HCT116 (cell line): Measurements from ENCODE around the gene ADGRV1. TPM values are rescaled to one million over a fixed set of nuclear protein-coding genes. Genes with fewer than 3 reads are reported as not detected.

Source experiments
- ATAC-seq: fragments of 200-7000 bp; cut with Tn5 transposase; 2 replicates; pipeline ENCODE4 v1.9.1; 2020; ENCODE audit warnings: mild to moderate bottlenecking, moderate library complexity
- BruUV-seq: library from RNA; stranded (reverse); fragments of 400-500 nt; replicated peaks from 2 replicates; lab custom pipeline; 2021; lab: Mats Ljungman, UMichigan
- CTCF ChIA-PET: fragments of 300-600 bp; sonication (Branson Sonifier 250); formaldehyde crosslinking; loops from one replicate; lab custom pipeline; 2021; ENCODE audit warnings: antibody characterized with exemption; lab: Charles Lee
- POLR2A ChIA-PET: fragments of 300-600, 350-600 bp; sonication (Branson Sonifier 250); formaldehyde crosslinking; loops from one replicate; lab custom pipeline; 2021; ENCODE audit warnings: antibody characterized with exemption; lab: Charles Lee
- RAD21 ChIA-PET, 2 experiments: fragments of 300-600 bp; sonication (Branson Sonifier 250); formaldehyde crosslinking; loops; one replicate each; lab custom pipeline; 2023; ENCODE audit warnings: low total read pairs in 2 of 2; ENCODE audit not compliant: uncharacterized antibody in 2 of 2, unreplicated experiment in 2 of 2, low non-redundant PET in 1 of 2; lab: Charles Lee
- DNase-seq: peaks from one replicate; pipeline ENCODE4 v3.0.0-alpha.2; 2010; ENCODE audit warnings: low read depth, low spot score
- H2AFZ ChIP-seq: fragments of 200-600 bp; shearing (Covaris generic), sonication (generic); 2 replicates; pipeline ENCODE4 v1.6.1; 2017; ENCODE audit warnings: low read depth, mixed run types, mixed read lengths, antibody characterized with exemption, low read length; ENCODE audit not compliant: poor library complexity, severe bottlenecking
- H3K27ac ChIP-seq: 2 replicates; pipeline ENCODE4 v1.5.1; 2012; ENCODE audit warnings: low read depth, low read length
- H3K27me3 ChIP-seq: fragments of 200-600 bp; sonication (generic); 2 replicates; pipeline ENCODE4 v1.6.1; 2016; ENCODE audit warnings: mixed run types, low read length, mixed read lengths; ENCODE audit not compliant: insufficient read depth
- H3K36me3 ChIP-seq, 2 experiments: fragments of 200-500 bp in 1 of 2; fragments of 200-600 bp in 1 of 2; sonication (Bioruptor generic) in 1 of 2; sonication (generic) in 1 of 2; 2 replicates each; pipeline versions ENCODE4 v1.5.1 to v1.6.1; 2014 to 2016; ENCODE audit warnings: low read length in 2 of 2, inconsistent platforms in 1 of 2, mixed read lengths in 1 of 2, mixed run types in 1 of 2; ENCODE audit not compliant: insufficient read depth in 2 of 2, control insufficient read depth in 1 of 2
- H3K4me1 ChIP-seq, 2 experiments: fragments of 200-600 bp in 1 of 2; sonication (generic) in 1 of 2; 2 replicates each; pipeline versions ENCODE4 v1.5.1 to v1.6.1; 2012 to 2017; ENCODE audit warnings: low read length in 2 of 2, inconsistent platforms in 1 of 2, mild to moderate bottlenecking in 1 of 2, mixed read lengths in 1 of 2, mixed run types in 1 of 2, moderate library complexity in 1 of 2; ENCODE audit not compliant: insufficient read depth in 2 of 2, control insufficient read depth in 1 of 2
- H3K4me2 ChIP-seq: fragments of 200-600 bp; sonication (generic); 2 replicates; pipeline ENCODE4 v1.6.1; 2017; ENCODE audit warnings: mixed run types, low read length, mixed read lengths
- H3K4me3 ChIP-seq, 2 experiments: fragments of 200-600 bp in 1 of 2; sonication (generic) in 1 of 2; replicated peaks in 1 of 2; 2 replicates each; pipeline ENCODE4 v1.5.1; 2011 to 2016; ENCODE audit warnings: low read length in 2 of 2, control low read depth in 1 of 2, low read depth in 1 of 2, mild to moderate bottlenecking in 1 of 2, mixed read lengths in 1 of 2, mixed run types in 1 of 2
- H3K79me2 ChIP-seq: fragments of 200-600 bp; sonication (generic); 2 replicates; pipeline ENCODE4 v1.6.1; 2017; ENCODE audit warnings: mild to moderate bottlenecking, mixed run types, low read length, moderate library complexity, mixed read lengths; ENCODE audit not compliant: insufficient read depth
- H3K9ac ChIP-seq: fragments of 200-600 bp; sonication (generic); 2 replicates; pipeline ENCODE4 v1.6.1; 2016; ENCODE audit warnings: low read length, mixed read lengths
- H3K9me2 ChIP-seq: fragments of 200-600 bp; sonication (generic), shearing (Covaris generic); 2 replicates; pipeline ENCODE4 v1.6.1; 2017; ENCODE audit warnings: mixed run types, mild to moderate bottlenecking, moderate library complexity; ENCODE audit not compliant: insufficient read depth
- H3K9me3 ChIP-seq, 2 experiments: fragments of 200-500 bp in 1 of 2; fragments of 200-600 bp in 1 of 2; sonication (Bioruptor generic) in 1 of 2; sonication (generic) in 1 of 2; 2 replicates each; pipeline ENCODE4 v1.6.1; 2014 to 2017; ENCODE audit warnings: low read length in 2 of 2, mixed read lengths in 2 of 2, inconsistent platforms in 1 of 2, low read depth in 1 of 2, mild to moderate bottlenecking in 1 of 2, mixed run types in 1 of 2, moderate library complexity in 1 of 2; ENCODE audit not compliant: control insufficient read depth in 1 of 2, insufficient read depth in 1 of 2
- H4K20me1 ChIP-seq: fragments of 200-600 bp; sonication (generic), shearing (Covaris generic); 2 replicates; pipeline ENCODE4 v1.6.1; 2017; ENCODE audit warnings: mixed run types, mild to moderate bottlenecking, moderate library complexity; ENCODE audit not compliant: insufficient read depth
- CBX3 ChIP-seq: IDR thresholded peaks from 2 replicates; pipeline ENCODE4 v1.6.1; 2012; ENCODE audit warnings: low read depth
- CTCF ChIP-seq, 3 experiments: fragments of 200-600 bp in 1 of 3; sonication (generic) in 1 of 3; IDR thresholded peaks in 2 of 3; conservative IDR thresholded peaks in 1 of 3; 2 replicates each; pipeline ENCODE4 v1.5.1; 2012 to 2017; ENCODE audit warnings: low read depth in 2 of 3, low read length in 2 of 3, antibody characterized with exemption in 1 of 3, borderline replicate concordance in 1 of 3, control low read depth in 1 of 3, mild to moderate bottlenecking in 1 of 3, mixed read lengths in 1 of 3, mixed run types in 1 of 3, moderate library complexity in 1 of 3; ENCODE audit not compliant: insufficient read depth in 1 of 3
- EGR1 ChIP-seq: IDR thresholded peaks from 2 replicates; pipeline ENCODE4 v1.6.1; 2012; ENCODE audit warnings: low read depth
- FOSL1 ChIP-seq: IDR thresholded peaks from 2 replicates; pipeline ENCODE4 v1.6.1; 2012; ENCODE audit warnings: low read depth
- POLR2A ChIP-seq: IDR thresholded peaks from 2 replicates; pipeline ENCODE4 v1.7.0; 2011; ENCODE audit warnings: borderline replicate concordance; ENCODE audit not compliant: insufficient read depth, insufficient read length; ENCODE audit errors: extremely low read depth
- SIN3A ChIP-seq: IDR thresholded peaks from 2 replicates; pipeline ENCODE4 v1.6.1; 2012; ENCODE audit warnings: low read depth
- SRF ChIP-seq: IDR thresholded peaks from 2 replicates; pipeline ENCODE4 v1.6.1; 2012; ENCODE audit warnings: low read depth
- TCF7L2 ChIP-seq: IDR thresholded peaks from 2 replicates; pipeline ENCODE4 v1.7.0; 2011; ENCODE audit warnings: borderline replicate concordance, inconsistent platforms; ENCODE audit not compliant: insufficient read depth, insufficient read length; ENCODE audit errors: extremely low read depth
- intact Hi-C: fragments of 100-400 bp; cut with micrococcal nuclease; formaldehyde crosslinking; loops from 2 replicates; pipeline ENCODE4 v1.10.0; 2022
- total RNA-seq: library from RNA; stranded (reverse); gene quantifications from one replicate; pipeline ENCODE4 v1.2.1, GENCODE V29; 2021; ENCODE audit not compliant: unreplicated experiment
- TF ChIP-seq, protein P1 (sequence below): IDR thresholded peaks from 2 replicates; pipeline ENCODE4 v1.6.1; 2012
- TF ChIP-seq, protein P2 (sequence below): IDR thresholded peaks from 2 replicates; pipeline ENCODE4 v1.6.1; 2012

Gene ADGRV1
- total RNA-seq, 1 experiment from 2014 or later = 6.0 TPM

DNA sequence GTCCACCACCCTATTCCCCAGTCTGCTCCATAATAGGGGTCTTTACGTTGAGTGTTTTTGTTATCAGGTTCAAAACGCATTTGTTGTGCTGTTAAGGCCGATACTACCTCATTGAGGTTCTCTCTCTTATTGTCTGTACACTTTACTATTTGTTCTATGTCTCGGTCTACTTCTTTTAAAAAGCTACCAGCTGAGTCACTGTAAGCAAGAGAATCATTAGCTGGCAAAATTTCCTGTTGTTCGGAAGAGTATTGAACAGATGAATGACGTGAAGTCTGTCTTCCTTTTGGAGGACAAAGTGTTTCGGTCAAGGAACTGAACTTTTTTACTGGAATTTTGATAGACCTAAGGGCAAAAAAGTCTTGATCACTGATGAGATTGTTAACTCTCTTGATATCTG is 39.5 kb upstream of the ADGRV1 start:
- CTCF ChIA-PET = no interaction called here

More for the DNA sequence above, 39.5 kb upstream of the ADGRV1 start:
- Histone ChIP-seq H3K9me2 (no peaks in the 10 kb centered on the region), H4K20me1 (no peaks in the 10 kb centered on the region; the same call in 1 of the 2 replicates), H3K79me2 (no peaks in the 10 kb centered on the region; the same call in 1 of the 2 replicates), H3K36me3 (peaks cover 0 to 12% of the 10 kb centered on the region in 2 experiments; a peak in 2 of 4 replicates), H3K4me1 (peaks cover 0 to 6% of the 10 kb centered on the region in 2 experiments; a peak in 1 of 4 replicates), H3K27me3 (no peaks in the 10 kb centered on the region), H3K4me3 (no peak overlapping the region), H3K9ac (no peak overlapping the region), H3K27ac (no peak overlapping the region), H3K9me3 (no peaks in the 10 kb centered on the region), H2AFZ (no peak overlapping the region), H3K4me2 (no peak overlapping the region)
- TF ChIP-seq, protein P1, sequence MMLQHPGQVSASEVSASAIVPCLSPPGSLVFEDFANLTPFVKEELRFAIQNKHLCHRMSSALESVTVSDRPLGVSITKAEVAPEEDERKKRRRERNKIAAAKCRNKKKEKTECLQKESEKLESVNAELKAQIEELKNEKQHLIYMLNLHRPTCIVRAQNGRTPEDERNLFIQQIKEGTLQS = no peak
- TF ChIP-seq CBX3 (no peak), CTCF (IDR thresholded peaks at IDR 0.05 in 2 of 3, conservative IDR thresholded peaks at IDR 0.05 in 1 of 3; ENCODE audit: borderline replicate concordance in 1 of 3, insufficient read depth in 1 of 3, low read depth in 2 of 3, low read length in 2 of 3) (no peak), SRF (no peak), TCF7L2 (no peak), EGR1 (no peak), POLR2A (no peak), FOSL1 (no peak), SIN3A (no peak)
- TF ChIP-seq, protein P2, sequence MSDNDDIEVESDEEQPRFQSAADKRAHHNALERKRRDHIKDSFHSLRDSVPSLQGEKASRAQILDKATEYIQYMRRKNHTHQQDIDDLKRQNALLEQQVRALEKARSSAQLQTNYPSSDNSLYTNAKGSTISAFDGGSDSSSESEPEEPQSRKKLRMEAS = no peak
- no peak for DNase-seq
- RAD21 ChIA-PET = no interaction called here
- POLR2A ChIA-PET = no interaction called here
- BruUV-seq = no TSS peak
- intact Hi-C loops = no loop called here
- no peak for ATAC-seq
